ENCODE data around the gene HERPUD1. TPM values are rescaled to one million over a fixed set of nuclear protein-coding genes. Genes with fewer than 3 reads are reported as not detected.
A peak's percentile ranks its signal among the peaks of the same experiment; 100 is the strongest.

The HERPUD1 gene
- total and polyA plus RNA-seq, 2 of the 13 experiments (the other 11 are each of a cell fraction or from before 2014, with no cell fraction given), result 96.2 to 323 TPM

DNA sequence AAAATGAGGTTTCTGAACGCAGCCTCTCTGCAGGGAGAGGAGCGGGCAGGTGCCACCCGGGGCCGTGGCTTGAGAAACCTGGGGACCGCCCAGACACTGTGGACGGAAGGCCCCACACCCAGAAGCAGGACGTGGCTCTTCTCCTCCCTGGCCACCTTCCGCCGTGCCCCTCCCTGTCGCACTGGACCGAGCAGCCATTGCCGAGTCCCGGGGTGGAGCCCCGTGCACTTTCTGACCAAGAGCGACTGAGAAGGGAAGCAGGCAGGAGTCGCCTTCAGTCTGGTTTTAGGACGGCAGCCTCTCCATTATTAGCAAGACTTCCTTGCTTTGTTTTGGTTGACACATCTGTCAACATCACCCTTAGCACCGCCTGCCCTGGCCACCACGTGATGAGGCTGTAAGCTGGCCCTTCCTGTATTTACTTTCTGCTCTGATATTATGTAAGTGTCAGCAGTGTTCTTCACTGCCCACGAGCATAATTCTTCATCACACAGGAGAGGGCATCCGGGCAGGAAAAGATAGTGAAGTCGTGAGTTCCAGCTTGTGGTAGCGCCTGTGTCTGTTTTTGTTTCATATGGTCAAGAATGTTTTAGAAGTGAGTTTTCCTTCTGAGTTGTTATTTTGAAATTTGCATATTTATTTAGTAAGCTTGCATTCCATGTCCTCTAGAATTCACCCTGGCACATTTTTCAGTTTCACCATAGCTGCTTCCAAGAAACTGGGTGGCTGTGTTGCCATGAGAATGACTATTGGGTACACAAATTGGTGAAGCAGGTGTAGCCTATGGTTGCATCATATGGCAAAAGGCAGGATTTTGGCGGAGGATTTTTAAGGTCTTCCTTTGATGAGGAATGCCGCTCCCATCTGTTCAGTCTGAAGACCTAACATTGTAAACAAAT lies 1.0 kb downstream of the HERPUD1 start (continued):
- TF ChIP-seq NCOA1 (CRISPR knock-in tag; IDR thresholded peaks at IDR 0.05) (no peak), ZNF788 (CRISPR knock-in tag; IDR thresholded peaks at IDR 0.05; ENCODE audit: borderline replicate concordance) (peak; percentile 68), RARA (CRISPR knock-in tag; IDR thresholded peaks at IDR 0.05) (peak; percentile 88), ZNF468 (CRISPR knock-in tag; IDR thresholded peaks at IDR 0.05) (no peak), XBP1 (CRISPR knock-in tag; IDR thresholded peaks at IDR 0.05) (no peak; the same call in 1 of the 2 replicates), MXD4 (CRISPR knock-in tag; IDR thresholded peaks at IDR 0.05) (peak; percentile 94), SRY (CRISPR knock-in tag; IDR thresholded peaks at IDR 0.05) (no peak; the same call in 1 of the 2 replicates), ZNF10 (CRISPR knock-in tag; IDR thresholded peaks at IDR 0.05; ENCODE audit: borderline replicate concordance, low read depth) (no peak), SIX4 (CRISPR knock-in tag; IDR thresholded peaks at IDR 0.05) (peak; percentile 61; the same call in 1 of the 2 replicates), ZNF101 (CRISPR knock-in tag; IDR thresholded peaks at IDR 0.05; ENCODE audit: borderline replicate concordance, low read depth) (no peak), POLR2AphosphoS5 (IDR thresholded peaks at IDR 0.05; ENCODE audit: low read depth, low read length) (peak; percentile 63), SNAPC2 (CRISPR knock-in tag; IDR thresholded peaks at IDR 0.05) (peak; percentile 71; the same call in 1 of the 2 replicates), HHEX (CRISPR knock-in tag; IDR thresholded peaks at IDR 0.05) (no peak), ZNF605 (CRISPR knock-in tag; IDR thresholded peaks at IDR 0.05) (no peak), KLF11 (CRISPR knock-in tag; IDR thresholded peaks at IDR 0.05) (peak; percentile 27; the same call in 1 of the 2 replicates)
- TF ChIP-seq, protein P1, sequence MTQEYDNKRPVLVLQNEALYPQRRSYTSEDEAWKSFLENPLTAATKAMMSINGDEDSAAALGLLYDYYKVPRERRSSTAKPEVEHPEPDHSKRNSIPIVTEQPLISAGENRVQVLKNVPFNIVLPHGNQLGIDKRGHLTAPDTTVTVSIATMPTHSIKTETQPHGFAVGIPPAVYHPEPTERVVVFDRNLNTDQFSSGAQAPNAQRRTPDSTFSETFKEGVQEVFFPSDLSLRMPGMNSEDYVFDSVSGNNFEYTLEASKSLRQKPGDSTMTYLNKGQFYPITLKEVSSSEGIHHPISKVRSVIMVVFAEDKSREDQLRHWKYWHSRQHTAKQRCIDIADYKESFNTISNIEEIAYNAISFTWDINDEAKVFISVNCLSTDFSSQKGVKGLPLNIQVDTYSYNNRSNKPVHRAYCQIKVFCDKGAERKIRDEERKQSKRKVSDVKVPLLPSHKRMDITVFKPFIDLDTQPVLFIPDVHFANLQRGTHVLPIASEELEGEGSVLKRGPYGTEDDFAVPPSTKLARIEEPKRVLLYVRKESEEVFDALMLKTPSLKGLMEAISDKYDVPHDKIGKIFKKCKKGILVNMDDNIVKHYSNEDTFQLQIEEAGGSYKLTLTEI (CRISPR knock-in tag; conservative IDR thresholded peaks at IDR 0.05), result no peak
- TF ChIP-seq, protein P2, sequence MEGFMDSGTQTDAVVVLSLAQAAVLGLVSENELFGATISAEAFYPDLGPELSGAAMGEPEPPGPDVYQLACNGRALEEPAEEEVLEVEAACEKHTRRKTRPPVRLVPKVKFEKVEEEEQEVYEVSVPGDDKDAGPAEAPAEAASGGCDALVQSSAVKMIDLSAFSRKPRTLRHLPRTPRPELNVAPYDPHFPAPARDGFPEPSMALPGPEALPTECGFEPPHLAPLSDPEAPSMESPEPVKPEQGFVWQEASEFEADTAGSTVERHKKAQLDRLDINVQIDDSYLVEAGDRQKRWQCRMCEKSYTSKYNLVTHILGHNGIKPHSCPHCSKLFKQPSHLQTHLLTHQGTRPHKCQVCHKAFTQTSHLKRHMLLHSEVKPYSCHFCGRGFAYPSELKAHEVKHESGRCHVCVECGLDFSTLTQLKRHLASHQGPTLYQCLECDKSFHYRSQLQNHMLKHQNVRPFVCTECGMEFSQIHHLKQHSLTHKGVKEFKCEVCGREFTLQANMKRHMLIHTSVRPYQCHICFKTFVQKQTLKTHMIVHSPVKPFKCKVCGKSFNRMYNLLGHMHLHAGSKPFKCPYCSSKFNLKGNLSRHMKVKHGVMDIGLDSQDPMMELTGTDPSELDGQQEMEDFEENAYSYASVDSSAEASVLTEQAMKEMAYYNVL (CRISPR knock-in tag; IDR thresholded peaks at IDR 0.05; ENCODE audit: borderline replicate concordance), result peak; percentile 62; the same call in 1 of the 2 replicates
- TF ChIP-seq, protein P3, sequence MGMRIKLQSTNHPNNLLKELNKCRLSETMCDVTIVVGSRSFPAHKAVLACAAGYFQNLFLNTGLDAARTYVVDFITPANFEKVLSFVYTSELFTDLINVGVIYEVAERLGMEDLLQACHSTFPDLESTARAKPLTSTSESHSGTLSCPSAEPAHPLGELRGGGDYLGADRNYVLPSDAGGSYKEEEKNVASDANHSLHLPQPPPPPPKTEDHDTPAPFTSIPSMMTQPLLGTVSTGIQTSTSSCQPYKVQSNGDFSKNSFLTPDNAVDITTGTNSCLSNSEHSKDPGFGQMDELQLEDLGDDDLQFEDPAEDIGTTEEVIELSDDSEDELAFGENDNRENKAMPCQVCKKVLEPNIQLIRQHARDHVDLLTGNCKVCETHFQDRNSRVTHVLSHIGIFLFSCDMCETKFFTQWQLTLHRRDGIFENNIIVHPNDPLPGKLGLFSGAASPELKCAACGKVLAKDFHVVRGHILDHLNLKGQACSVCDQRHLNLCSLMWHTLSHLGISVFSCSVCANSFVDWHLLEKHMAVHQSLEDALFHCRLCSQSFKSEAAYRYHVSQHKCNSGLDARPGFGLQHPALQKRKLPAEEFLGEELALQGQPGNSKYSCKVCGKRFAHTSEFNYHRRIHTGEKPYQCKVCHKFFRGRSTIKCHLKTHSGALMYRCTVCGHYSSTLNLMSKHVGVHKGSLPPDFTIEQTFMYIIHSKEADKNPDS (CRISPR knock-in tag; IDR thresholded peaks at IDR 0.05), result no peak
